ENCODE results near the gene GLIS1. TPM values are rescaled to one million over a fixed set of nuclear protein-coding genes. Genes with fewer than 3 reads are reported as not detected.

Gene GLIS1
- total RNA-seq, 1 donor from 2014 or later, result 1.6 TPM

- Mint-ChIP-seq H3K4me1 (no peaks in the 10 kb centered on the region), H3K27me3 (ENCODE audit: low read depth) (peaks cover 61% of the 10 kb centered on the region), H3K9me3 (peaks cover 18% of the 10 kb centered on the region), H3K27ac (no peak overlapping the region), H3K36me3 (no peaks in the 10 kb centered on the region), H3K4me3 (no peak overlapping the region)
- no peak for DNase-seq (ENCODE audit: low spot score in 2 of 2, unreplicated experiment in 2 of 2)
- TF ChIP-seq CTCF (IDR thresholded peaks at IDR 0.05; ENCODE audit: unreplicated experiment), result no peak
Observed at GRCh38 chr1:53747841-53748240, 8.9 kb upstream of the GLIS1 start.

GRCh38 chr1:53740621-53741105, 1.7 kb upstream of the GLIS1 start:
- no peak overlapping the region for H3K27ac Mint-ChIP-seq
- H3K4me1 Mint-ChIP-seq, result no peaks in the 10 kb centered on the region
- peaks cover 75% of the 10 kb centered on the region for H3K27me3 Mint-ChIP-seq (ENCODE audit: low read depth)
- TF ChIP-seq CTCF (IDR thresholded peaks at IDR 0.05; ENCODE audit: unreplicated experiment), result no peak
- no peak overlapping the region for H3K4me3 Mint-ChIP-seq
- H3K9me3 Mint-ChIP-seq, result peaks cover 17% of the 10 kb centered on the region
- DNase-seq (ENCODE audit: low spot score in 2 of 2, unreplicated experiment in 2 of 2), result no peak
- H3K36me3 Mint-ChIP-seq, result no peaks in the 10 kb centered on the region

- H3K9me3 Mint-ChIP-seq, result peaks cover 9% of the 10 kb centered on the region
- peaks cover 87% of the 10 kb centered on the region for H3K27me3 Mint-ChIP-seq (ENCODE audit: low read depth)
- peak overlapping the region; percentile 53 for H3K4me3 Mint-ChIP-seq
- DNase-seq (ENCODE audit: low spot score in 2 of 2, unreplicated experiment in 2 of 2), result peak in 1 of 2 experiments; percentile 43
- no peaks in the 10 kb centered on the region for H3K36me3 Mint-ChIP-seq
- peaks cover 5% of the 10 kb centered on the region for H3K4me1 Mint-ChIP-seq
- H3K27ac Mint-ChIP-seq, result no peak overlapping the region
- TF ChIP-seq CTCF (IDR thresholded peaks at IDR 0.05; ENCODE audit: unreplicated experiment), result no peak
Observed at GRCh38 chr1:53738205-53739108, 507 bp downstream of the GLIS1 start.

- peak in 1 of 2 experiments; percentile 44 for DNase-seq (ENCODE audit: low spot score in 2 of 2, unreplicated experiment in 2 of 2)
- Mint-ChIP-seq H3K27ac (no peak overlapping the region), H3K4me3 (peak overlapping the region; percentile 53), H3K27me3 (ENCODE audit: low read depth) (peaks cover 87% of the 10 kb centered on the region), H3K4me1 (peaks cover 11% of the 10 kb centered on the region), H3K36me3 (no peaks in the 10 kb centered on the region), H3K9me3 (peaks cover 2% of the 10 kb centered on the region)
- no peak for TF ChIP-seq CTCF (IDR thresholded peaks at IDR 0.05; ENCODE audit: unreplicated experiment)
Observed at GRCh38 chr1:53737648-53738204, 1.2 kb downstream of the GLIS1 start.

- Mint-ChIP-seq H3K9me3 (no peaks in the 10 kb centered on the region), H3K27ac (no peak overlapping the region), H3K4me3 (no peak overlapping the region), H3K27me3 (ENCODE audit: low read depth) (peaks cover 90% of the 10 kb centered on the region), H3K4me1 (peaks cover 11% of the 10 kb centered on the region), H3K36me3 (no peaks in the 10 kb centered on the region)
- no peak for TF ChIP-seq CTCF (IDR thresholded peaks at IDR 0.05; ENCODE audit: unreplicated experiment)
- DNase-seq (ENCODE audit: low spot score in 2 of 2, unreplicated experiment in 2 of 2), result no peak
Observed at GRCh38 chr1:53736290-53736689, 2.7 kb downstream of the GLIS1 start.

Data from mesothelial cell of epicardium (in vitro differentiated cells).